H1 (cell line): ENCODE results near the gene POU2F1. TPM values are rescaled to one million over a fixed set of nuclear protein-coding genes. Genes with fewer than 3 reads are reported as not detected.

Experiments used
- EGR1 ChIP-seq: IDR thresholded peaks from 2 replicates; pipeline ENCODE4 v1.6.1; 2011; ENCODE audit warnings: low read depth, low read length, borderline replicate concordance
- HDAC2 ChIP-seq, 2 experiments: fragments of 300-600 bp in 1 of 2; sonication (generic) in 1 of 2; IDR thresholded peaks; 2 replicates each; pipeline ENCODE4 v1.6.1; 2011 to 2012; ENCODE audit warnings: low read depth in 2 of 2, low read length in 2 of 2, mild to moderate bottlenecking in 2 of 2, moderate library complexity in 2 of 2, borderline replicate concordance in 1 of 2, inconsistent platforms in 1 of 2
- MAFK ChIP-seq: IDR thresholded peaks from 2 replicates; pipeline ENCODE4 v1.6.1; 2012; ENCODE audit warnings: low read depth, mild to moderate bottlenecking, improper control_type of control experiment, low read length
- NANOG ChIP-seq: IDR thresholded peaks from 2 replicates; pipeline ENCODE4 v1.6.1; 2011; ENCODE audit warnings: low read length, low read depth, mild to moderate bottlenecking, inconsistent platforms; ENCODE audit not compliant: insufficient read depth, poor library complexity, severe bottlenecking
- RFX5 ChIP-seq: IDR thresholded peaks from 2 replicates; pipeline ENCODE4 v1.6.1; 2011; ENCODE audit warnings: low read depth, low read length, improper control_type of control experiment, borderline replicate concordance
- SP4 ChIP-seq: IDR thresholded peaks from 2 replicates; pipeline ENCODE4 v1.6.1; 2012; ENCODE audit warnings: low read length, inconsistent platforms
- TAF7 ChIP-seq: optimal IDR thresholded peaks from 2 replicates; pipeline ENCODE3; 2011; ENCODE audit warnings: low read depth, mild to moderate bottlenecking, inconsistent platforms, low read length, moderate library complexity, borderline replicate concordance
- TEAD4 ChIP-seq: IDR thresholded peaks from 2 replicates; pipeline ENCODE4 v1.6.1; 2012; ENCODE audit warnings: low read depth, low read length, inconsistent platforms, mixed read lengths
- polyA plus RNA-seq, 7 experiments: library from polyadenylated mRNA; depleted of rRNA in 3 of 7; stranded (reverse) in 5 of 7; unstranded in 2 of 7; fragments of >200 nt in 5 of 7; fragments of 200-250 nt in 2 of 7; gene quantifications; 1 replicate in 5 of 7; 2 replicates in 1 of 7; 4 replicates in 1 of 7; pipeline versions ENCODE4 v1.2.1 to v1.2.3, GENCODE V29; 2011 to 2013; ENCODE audit warnings: missing spikeins in 2 of 7, mixed read lengths in 2 of 7
- total RNA-seq: library from RNA; stranded (reverse); fragmentation: NEBNext Ultra II Directional; extraction: Animal tissue kit (Norgen Biotek cat#: 25700); gene quantifications from 2 replicates; pipeline ENCODE4 v1.2.1, GENCODE V29; 2021

The POU2F1 gene
- total and polyA plus RNA-seq, 2 of the 8 experiments (the other 6 are each of a cell fraction or from before 2014, with no cell fraction given) = 37.0 to 57.2 TPM

GRCh38 chr1:167430134-167430848 is 209.6 kb downstream of the POU2F1 start (continued):
- TF ChIP-seq NANOG = peak; percentile 50
- TF ChIP-seq TEAD4 = peak; percentile 90
- no peak for TF ChIP-seq EGR1
- peak; percentile 35; the same call in 1 of the 2 replicates for TF ChIP-seq MAFK
- TF ChIP-seq TAF7 = no peak
- TF ChIP-seq SP4 = no peak
- TF ChIP-seq HDAC2 (IDR thresholded peaks at IDR 0.05; ENCODE audit: borderline replicate concordance in 1 of 2, low read depth in 2 of 2, low read length in 2 of 2) = no peak
- no peak for TF ChIP-seq RFX5
